Eye (tissue), 1 donor: Measurements from ENCODE around the gene PNLIPRP2.
A peak's percentile ranks its signal among the peaks of the same experiment; 100 is the strongest.

Source experiments
- DNase-seq: peaks from one replicate; pipeline ENCODE4 v3.0.0-alpha.2; 2015

The PNLIPRP2 gene

DNA sequence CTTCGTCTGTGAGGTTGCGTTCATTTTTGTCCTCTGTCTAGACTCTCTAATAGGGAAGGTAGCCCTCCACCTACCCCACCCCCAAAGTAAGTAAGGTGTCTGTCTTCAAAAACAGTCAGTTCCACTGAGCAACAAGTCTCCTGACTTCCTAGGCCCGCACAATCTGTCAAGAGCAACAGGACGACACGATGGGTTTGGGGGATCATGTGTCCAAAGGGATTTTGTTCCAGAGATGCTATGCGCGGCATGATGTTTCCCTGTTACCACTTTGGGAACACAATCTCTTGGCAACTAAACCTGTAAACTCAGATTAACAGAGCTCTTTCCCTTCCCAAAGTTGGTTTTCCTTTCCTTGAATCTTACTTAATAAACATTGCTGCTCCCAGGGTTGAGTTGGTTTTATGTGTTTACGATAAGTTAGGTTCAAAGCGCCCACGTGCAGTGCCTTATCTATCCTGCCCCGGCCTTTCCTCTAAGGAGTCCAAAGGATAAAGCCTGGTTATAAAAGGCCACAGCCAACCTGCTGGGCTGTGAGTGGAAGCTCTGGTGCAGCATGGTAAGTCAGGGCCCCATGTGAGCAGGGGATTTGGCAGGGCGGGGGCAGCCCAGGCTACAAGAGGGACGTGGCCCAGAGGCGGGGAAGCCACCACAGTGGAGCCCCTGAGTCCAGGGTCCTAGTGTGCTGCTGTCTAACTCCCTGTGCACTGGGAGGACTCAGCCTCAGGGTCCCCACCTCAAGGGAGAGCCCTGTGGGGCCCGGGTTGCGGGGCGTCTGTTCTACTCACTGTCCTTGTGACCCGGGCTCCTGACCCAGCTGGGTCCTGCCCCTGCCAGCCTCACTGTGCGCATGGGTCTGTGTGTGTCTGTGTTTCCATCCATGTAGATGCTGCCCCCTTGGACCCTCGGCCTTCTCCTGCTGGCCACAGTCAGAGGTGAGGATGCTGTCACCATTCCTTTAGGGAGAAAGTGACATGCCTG lies at the start of gene PNLIPRP2:
PNLIPRP2 (plus strand) TSS at position 531 of the 978 bp plus-strand sequence.
- no peak for DNase-seq

DNA sequence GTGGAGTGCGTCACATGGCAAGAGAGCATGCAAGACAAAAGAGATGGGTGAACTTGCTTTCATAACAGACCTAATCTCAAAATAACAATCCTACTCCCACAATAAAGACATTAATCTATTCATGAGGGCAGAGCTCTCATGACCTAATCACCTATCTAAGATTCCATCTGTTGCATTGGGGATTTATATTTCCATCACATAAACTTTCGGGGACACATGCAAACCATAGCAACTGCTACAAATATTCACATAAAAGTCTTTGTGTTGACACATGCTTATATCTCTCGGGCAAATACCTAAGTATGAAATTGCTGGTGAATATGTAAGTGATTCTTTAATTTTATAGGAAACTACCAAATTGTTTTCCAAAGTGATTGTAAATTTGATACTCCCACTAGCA lies 46.0 kb upstream of the PNLIPRP2 start:
- DNase-seq: no peak

DNA sequence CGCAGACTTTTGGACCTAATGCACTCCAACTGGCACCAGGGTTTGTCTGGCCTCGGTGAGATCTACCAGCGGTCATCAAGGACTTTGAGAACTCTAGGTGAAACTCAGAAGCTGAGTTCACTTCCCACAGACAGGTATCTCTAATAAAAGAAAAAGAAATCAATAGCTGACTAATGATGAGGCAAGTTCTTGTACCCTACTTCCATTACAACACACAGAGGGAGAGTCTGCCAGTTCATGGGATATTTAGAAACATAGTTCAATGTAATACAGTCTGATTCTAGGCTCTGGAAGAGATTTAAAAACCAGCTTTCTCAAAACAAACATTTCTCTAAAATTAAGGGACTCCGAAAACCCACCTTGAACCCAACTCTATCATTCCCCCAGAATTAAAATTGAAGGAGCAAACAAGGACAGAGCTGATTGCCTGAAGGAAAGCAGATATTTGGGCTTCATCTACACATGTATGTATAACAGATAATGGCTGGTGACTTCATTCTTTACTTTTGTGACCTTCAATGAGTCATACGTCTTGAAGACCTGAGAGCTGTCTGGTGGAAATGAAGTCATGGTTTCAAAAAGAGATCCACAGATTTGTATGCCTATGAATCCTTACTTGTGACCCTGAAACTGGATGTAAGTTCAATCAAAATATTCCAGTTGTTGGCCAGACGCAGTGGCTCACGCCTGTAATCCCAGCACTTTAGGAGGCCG lies 32.7 kb upstream of the PNLIPRP2 start:
- no peak for DNase-seq

DNA sequence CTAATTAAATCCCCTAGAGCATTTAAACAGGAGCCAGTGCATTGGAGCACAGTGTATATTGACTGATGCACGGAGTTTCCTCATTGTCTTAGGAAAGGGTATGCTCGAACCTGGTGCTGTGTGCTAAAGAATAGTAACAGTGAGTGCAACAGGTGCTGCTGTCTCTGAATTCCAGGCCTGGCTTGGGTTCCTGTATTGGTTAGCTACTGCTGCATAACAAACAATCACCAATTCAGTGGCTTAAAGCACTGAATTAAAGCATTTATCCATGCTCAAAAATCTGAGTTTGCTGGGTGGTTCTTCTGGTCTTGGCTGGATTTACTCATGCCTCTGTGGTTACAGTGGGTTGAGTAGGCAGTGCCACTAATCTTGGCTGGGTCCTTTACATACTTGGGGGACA lies 31.8 kb upstream of the PNLIPRP2 start:
- DNase-seq: no peak

DNA sequence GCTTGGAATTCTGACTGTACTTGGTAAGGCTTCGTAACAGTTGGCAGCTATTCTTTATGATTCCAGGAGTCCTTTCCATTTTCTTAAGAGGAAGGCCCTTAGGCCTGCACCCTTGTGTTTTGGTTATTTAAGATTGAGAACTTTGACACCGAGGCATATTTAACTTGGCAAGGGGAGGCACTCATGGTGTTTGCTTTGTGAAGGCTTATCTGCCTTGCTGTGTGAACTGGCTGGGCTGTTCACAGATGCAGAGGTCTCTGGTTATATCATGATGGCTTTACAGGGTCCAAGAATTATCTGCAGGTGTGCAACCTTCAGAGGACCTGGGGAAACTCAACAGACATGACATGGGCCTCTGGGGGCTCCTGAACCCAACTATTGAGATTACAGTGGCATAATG lies 30.8 kb upstream of the PNLIPRP2 start:
- DNase-seq: no peak

DNA sequence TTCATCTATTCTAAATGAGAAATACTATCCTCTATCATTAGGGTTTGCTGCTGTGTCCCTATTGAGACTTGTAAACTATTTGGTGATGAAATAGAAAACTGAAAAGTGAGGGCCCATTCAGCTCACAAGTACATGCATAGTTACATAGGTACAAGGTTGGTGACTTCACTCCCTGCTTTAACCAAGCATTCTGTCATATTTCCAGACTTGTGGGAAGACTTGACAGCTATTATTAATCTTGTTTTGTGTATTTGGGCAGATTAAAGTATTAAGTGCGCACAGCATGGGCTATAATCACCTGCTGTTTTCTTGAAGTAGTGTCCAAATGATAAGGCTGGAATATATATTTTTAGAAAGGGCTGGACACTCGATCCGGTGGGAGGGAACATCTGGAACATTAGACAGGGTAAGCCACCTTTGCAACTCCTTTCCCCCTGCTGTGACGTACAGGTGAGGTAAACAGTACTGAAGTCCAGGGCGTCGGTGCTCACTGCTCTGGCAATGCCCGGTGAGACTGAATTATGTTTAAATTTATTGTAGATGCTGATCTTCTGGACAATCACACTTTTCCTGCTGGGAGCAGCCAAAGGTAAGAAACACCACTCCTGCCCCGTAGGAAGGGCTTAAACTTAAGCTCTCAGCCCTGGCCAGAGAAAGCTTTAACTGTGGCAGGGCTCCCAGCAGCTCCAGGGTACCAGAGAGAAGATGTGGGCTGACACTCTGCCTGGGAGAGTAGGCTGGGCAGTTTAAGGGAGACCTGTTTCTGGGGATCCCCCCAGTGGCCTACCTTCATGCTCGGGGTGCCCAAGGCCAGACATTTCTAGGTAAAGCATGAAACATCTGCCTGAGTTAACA lies 29.9 kb upstream of the PNLIPRP2 start, which contains the start of gene PNLIPRP1:
PNLIPRP1 (plus strand) TSS at position 370 of the 855 bp plus-strand sequence; CDS start at position 541, 171 bp downstream.
- no peak for DNase-seq

DNA sequence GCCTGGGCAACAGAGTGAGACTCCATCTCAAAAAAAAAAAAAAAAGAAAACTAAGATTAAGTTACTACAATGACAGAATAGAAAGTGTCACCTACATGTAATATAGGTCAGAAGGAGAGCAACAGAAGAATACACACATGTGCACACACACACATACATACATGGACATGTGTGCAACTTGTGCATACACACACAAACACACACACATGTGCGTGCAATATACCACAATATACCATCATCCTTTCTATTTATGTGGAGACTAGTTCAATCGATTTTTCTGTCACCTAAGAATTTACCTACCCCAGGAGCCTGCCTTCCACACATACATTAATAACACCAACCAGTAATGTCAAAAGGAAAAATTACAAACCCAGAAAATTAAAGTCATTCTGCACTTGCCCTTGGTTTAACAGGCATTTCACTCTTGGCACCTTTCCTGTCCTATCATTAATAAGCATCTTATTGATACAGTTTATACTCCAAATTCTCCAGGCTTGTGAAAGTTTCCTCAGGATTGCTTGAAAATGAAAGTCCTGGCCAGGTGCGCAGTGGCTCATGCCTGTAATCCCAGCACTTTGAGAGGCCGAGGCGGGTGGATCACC lies 27.5 kb upstream of the PNLIPRP2 start:
- no peak for DNase-seq

DNA sequence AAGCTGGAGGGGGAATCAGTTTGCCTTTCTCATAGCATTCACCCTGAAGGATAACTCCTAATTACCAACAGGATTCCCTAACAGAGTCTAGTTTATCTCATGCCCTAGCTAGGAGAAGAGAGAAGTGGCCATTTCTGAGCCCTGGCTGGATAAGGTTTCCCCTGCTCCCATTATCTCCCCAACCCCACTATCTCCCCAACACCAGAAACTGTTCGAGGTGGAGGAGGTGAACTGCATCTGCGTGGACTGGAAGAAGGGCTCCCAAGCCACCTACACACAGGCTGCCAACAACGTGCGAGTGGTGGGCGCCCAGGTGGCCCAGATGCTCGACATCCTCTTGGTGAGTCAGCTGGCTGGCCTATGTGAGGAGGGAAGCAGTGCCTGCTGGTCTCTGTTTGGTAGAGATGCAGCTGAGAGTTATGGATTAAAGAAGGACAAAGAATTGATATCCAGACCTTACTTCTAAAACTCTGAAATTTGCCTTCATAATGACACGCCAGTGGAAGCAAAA lies 26.2 kb upstream of the PNLIPRP2 start:
- DNase-seq: no peak

DNA sequence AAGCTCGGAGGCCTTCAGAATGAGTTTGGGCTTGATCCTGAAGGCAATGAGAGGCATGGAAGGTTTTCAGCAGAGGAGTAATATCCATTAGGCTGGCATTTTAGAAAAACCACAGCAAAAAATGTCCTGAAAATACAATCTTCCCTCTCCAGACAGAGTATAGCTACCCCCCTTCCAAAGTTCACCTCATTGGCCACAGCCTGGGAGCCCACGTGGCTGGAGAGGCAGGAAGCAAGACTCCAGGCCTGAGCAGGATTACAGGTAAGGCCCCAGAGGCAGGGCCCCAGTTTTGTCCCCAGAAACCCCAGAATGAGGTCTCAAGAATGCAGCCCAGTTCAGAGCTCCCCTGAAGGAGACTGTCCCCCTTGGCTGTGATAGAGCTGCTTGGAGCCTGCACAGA lies 24.7 kb upstream of the PNLIPRP2 start:
- no peak for DNase-seq

DNA sequence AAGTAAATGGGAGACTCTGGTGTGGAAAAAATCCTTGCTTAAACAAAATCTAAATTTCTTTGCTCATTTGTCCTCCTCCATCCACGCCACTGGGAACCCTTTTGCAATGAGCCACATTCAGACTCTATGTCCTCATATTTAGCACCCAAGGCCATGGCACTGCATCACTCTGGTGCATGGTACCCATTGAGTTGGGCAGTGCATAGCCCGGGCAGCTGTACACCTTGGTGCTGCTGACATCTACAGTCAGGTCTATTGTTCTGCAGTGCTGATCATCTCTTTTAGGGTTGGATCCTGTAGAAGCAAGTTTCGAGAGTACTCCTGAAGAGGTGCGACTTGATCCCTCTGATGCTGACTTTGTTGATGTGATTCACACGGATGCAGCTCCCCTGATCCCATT lies 23.2 kb upstream of the PNLIPRP2 start:
- no peak for DNase-seq

DNA sequence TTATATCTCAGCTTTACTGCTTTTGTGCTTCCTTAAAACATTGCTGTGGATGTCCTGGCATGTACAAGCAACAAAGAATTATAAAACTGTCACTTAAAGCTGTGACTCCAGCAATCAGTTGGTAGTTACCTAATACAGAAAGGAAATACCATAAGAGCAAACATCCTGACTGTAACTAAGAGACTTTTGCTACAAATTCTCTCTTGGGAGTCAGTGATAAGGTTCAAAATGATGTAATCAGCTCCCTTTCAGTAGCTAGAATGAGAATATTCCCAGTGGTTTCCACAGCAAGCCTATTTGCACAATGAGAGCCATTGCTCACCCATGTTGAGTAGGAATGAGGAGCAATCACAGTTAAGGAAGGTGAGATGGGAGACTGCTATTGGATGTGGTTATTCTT lies 22.4 kb upstream of the PNLIPRP2 start:
- DNase-seq: no peak

DNA sequence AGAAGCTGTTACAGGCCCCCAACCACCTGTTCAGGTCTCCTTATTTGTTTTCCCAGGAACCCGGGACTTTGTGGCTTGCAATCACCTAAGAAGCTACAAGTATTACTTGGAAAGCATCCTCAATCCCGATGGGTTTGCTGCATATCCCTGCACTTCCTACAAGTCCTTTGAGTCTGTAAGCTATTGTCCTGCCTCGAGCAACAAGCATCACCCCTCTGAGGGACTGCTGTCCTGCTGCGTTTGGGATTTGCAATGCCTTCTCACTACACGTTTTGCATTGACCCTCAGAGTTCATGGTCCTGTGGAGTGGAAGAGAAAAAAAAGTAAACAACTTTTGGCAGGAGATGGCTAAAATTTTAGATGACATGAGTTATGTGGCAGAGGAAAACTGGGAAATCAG lies 20.8 kb upstream of the PNLIPRP2 start:
- DNase-seq: no peak

DNA sequence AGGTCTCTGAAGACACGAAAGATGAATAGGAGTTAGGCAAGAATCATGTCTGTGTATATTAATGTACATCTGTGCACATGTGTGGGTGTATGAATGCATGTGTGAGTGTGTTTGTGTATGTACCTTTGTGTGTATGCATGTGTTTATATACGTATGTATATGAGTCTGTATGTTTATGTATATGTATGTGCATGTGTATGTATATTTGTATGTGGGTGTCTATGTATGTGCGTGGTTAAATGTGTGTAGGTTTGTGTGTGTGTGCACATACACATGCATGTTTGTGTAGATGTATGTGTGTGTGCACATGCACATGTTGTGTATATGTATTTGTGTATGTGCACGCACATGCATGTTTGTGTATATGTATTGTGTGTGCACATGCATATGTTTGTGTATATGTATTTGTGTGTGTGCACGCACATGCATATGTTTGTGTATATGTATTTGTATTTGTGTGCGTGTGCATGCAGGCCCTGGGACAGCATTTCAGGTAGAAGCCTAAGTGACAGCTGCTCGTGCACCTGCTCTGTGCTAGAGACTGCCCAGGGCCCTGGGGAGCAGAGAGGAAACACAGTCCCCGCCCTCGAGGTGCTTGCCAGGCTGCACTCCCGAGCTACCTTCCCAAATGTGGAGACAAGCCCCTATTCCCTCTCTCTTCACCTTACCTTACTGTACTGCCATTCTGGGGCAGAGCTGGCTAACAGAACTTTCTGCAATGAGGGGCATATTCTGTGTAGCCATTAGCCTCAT lies 17.9 kb upstream of the PNLIPRP2 start:
- DNase-seq: no peak

DNA sequence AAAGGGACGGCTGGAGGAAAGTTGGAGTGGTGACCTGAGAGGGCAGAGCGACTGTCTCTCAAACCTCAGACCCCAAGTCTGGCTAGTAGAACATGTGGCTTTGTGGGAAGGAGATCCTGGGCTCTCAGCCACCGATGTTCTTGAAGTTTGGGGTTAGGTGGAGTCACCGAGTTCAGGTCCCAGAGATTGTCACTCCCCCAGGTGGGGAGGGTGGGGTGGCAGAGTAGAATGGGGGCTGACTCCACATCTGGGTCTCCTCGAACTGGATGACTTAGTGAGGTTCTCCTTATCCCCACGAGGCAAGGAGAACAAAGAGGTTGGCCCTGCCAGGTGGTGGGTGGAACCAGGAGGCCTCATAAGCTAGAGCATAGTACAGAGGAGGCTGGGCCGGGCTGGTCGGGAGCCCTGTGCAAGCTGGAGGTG lies 14.7 kb upstream of the PNLIPRP2 start:
- DNase-seq: no peak

DNA sequence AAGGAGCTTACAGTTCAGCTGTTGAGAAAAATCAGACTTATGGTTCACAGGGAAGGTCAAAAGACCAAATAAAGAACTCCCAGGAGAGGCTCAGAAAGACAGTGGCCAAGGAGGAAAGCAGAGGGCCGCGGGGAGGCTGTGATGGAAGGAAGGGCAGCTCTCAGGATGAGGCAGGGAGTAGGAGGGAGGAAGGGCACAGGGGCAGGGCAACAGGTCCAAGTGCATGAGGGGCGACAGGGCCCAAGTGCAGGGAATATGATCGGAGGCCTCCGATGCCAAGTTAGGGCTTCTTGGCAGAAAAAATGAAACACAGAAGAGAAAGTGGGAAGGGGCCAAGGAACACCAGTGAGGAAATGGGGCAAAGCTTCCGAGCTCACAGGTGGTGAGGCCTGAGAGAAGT lies 13.4 kb upstream of the PNLIPRP2 start:
- DNase-seq: no peak

DNA sequence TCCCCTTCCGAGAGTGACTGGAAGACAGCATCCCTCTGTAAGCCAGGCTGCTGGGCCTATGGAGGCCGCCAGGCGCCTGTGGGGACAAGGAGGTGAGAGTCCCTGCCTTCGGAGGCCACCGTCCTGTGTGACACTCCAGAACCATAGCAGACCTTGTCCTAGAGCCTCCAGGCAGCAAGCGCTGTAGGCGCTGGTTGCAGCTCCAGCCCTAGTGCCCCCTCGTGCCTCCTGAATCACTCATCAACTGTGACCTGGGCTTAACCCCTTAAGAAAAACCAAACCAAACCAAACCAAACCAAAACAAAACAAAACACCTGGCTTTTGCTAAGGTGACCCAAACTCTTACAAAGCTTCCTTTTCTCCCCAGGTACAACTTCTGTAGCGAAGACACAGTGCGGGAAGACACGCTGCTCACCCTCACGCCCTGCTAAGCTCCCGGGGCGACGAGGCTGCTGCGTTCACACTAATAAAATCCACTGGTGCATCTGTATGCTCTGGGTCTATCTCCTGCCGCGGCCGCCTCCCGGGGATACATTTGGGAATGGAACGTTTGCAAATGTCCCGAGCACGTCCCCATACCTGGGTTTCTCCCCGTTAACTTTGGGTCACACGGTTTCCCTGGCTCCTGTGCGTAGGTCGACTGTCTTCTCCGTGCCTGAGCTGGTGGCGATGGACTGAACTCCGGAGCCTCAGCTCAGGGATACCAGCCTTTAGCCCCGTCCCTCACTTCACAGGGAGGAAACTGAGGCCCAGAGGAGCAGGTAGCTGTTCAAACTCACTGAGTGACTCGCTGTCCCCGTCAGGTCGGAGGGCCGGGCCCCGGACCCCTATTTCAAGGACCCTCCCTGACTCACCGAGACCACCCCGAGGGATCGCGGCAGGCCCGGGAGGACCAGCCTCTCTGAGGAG lies 11.8 kb upstream of the PNLIPRP2 start:
- peak; percentile 35 for DNase-seq

DNA sequence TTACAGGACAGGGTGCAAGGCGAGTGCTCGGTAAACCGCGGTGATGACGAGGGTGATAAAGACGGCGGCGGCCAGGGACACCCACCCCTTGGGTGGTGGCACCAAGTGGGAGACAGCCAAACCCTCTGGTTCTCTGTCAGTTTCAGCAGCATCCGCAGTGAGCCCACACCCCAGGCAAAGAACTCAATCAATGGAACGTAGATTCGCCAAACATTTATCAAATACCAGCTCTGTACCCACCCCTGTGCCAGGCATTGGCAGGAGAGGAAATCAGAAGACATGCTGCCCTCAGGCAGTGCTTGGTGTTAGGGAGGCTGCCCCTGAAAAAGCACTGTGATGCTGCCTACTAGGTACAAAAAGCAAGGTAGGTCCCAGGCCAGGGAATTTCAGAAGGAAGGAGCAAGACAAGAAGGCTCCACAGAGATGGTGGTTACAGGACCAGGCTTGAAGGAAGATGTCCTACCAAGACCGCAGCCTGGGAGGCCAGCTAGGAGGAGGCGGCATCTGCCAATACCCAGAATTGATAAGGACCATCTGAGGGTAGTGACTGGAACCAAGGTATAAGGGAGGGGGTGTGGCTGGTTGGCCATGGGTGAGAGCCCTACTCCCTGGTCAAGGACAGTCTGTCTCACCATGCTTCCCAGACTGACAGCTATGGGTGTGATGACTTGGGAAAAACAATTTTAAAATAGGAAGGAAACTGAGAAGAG lies 10.2 kb upstream of the PNLIPRP2 start:
- DNase-seq: no peak

DNA sequence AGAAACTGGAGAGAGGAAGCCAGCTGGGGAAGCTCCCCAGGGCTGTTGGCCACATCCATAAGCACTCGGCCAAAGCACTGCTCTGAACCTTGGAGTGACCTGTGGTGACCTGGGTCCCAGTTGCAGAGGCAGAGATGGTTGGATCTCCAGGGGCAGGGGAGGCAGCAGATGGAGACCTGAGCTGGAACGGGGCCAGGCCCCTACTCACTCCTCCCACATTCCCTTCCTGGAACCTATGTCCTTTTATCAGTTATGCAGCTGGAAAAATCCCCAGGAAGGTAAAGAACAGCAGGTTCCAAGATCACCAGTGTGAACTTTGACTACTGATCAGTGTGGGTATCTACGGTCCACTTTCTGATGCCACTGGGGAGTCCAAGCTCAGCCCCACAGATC lies 9.6 kb upstream of the PNLIPRP2 start:
- DNase-seq: no peak

DNA sequence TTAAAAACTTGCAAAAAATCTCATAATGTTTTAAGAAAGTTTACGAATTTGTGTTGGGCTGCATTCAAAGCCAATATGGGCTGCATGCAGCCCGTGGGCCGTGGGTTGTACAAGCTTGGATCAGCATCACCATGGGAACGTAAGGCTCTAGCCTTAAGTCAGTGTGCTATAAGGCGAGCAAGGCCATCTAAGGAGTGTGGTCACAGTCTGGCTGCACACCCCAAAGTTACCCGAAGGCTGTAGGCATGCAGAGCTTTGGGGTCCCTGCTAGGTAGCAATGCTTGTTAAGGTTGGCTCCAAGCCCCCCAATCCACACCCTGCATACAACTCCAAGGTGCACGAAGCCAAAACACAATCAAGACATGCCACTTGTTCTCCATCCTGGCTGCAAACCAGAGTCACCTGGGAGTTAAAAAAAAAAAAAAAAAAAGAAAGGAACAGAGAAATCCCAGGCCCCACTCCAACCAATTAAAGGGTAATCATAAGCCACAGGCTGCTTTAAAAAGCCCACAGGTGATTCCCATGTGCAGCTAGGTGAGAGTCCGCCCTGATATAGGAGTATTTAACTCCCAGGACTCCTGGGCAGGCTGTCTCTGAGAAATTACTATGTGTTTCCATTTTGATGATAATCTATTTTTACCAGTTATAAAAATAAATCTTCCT lies 8.5 kb upstream of the PNLIPRP2 start:
- DNase-seq: no peak
